HPDE6-E6E7 (cell line): ENCODE results near the gene SOX15.

ENCODE experiments used
- DNase-seq: peaks from one replicate; pipeline ENCODE4 v3.0.0; 2011; ENCODE audit warnings: missing footprints; ENCODE audit errors: extremely low spot score

The SOX15 gene

GRCh38 chr17:7577327-7578199 lies 12.3 kb downstream of the SOX15 start:
- DNase-seq: no peak

- no peak for DNase-seq
Observed at GRCh38 chr17:7576432-7576937, 13.4 kb downstream of the SOX15 start.

GRCh38 chr17:7575959-7576358 lies 13.9 kb downstream of the SOX15 start:
- DNase-seq: no peak

- DNase-seq: no peak
Observed at GRCh38 chr17:7575481-7575883, 14.4 kb downstream of the SOX15 start.

GRCh38 chr17:7574176-7574953 lies 15.5 kb downstream of the SOX15 start:
- no peak for DNase-seq

- no peak for DNase-seq
Observed at GRCh38 chr17:7573324-7574080, 16.4 kb downstream of the SOX15 start.

- no peak for DNase-seq
Observed at GRCh38 chr17:7572588-7573323, 17.1 kb downstream of the SOX15 start.

- DNase-seq: peak; percentile 99
Observed at GRCh38 chr17:7572338-7572587, 17.6 kb downstream of the SOX15 start.

GRCh38 chr17:7570351-7570750 lies 19.5 kb downstream of the SOX15 start:
- DNase-seq: no peak

- no peak for DNase-seq
Observed at GRCh38 chr17:7569571-7569970, 20.3 kb downstream of the SOX15 start.

- DNase-seq: no peak
Observed at GRCh38 chr17:7563115-7563869, 26.6 kb downstream of the SOX15 start.

- no peak for DNase-seq
Observed at GRCh38 chr17:7562208-7562605, 27.7 kb downstream of the SOX15 start.

- peak; percentile 95 for DNase-seq
Observed at GRCh38 chr17:7561589-7562207, 28.2 kb downstream of the SOX15 start, which contains the start of gene SENP3. TSS of gene SENP3 (plus strand) at chr17:7561919. CDS start at chr17:7563077, 1,158 bp downstream.

- peak; percentile 91 for DNase-seq
Observed at GRCh38 chr17:7561028-7561575, 28.8 kb downstream of the SOX15 start.

GRCh38 chr17:7560172-7561027 lies 29.5 kb downstream of the SOX15 start:
- no peak for DNase-seq

GRCh38 chr17:7559320-7560171 lies 30.3 kb downstream of the SOX15 start:
- no peak for DNase-seq

- no peak for DNase-seq
Observed at GRCh38 chr17:7558544-7559319, 31.2 kb downstream of the SOX15 start, which contains the start of gene TNFSF13. TSS of gene TNFSF13 (plus strand) at chr17:7558750. CDS start at chr17:7559040, 290 bp downstream.
